ENCODE results near the gene PLPP4. TPM values are rescaled to one million over a fixed set of nuclear protein-coding genes. Genes with fewer than 3 reads are reported as not detected.

PLPP4 gene
- polyA plus RNA-seq, 3 donors: not detected

DNA sequence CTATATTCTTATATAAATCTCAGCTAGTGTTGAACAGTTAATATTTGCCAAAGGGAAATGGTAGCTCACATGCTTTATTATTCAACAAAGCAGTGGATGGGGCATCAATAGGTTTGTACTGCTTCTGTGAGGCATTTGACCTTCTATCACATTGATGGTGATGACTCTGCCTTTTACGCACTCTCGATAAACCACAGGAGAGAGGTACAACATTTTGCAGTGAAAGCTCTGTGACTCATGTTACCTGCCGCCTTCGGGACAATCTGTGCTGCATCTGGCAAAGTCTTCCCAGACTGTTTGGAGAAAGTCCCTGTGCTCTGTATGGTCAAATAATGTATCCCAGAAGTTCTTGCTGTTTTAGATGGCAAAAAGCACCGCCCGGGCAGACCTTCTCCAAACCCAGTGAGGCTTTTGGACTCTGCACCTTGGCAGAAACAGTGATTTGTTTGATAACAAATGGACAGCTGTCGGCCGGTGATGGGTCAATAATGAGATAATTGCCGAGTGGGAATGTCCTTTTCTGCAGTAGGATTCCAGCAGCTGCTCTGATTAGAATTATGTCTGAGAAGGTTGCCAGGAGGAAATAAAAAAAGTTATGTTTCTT, 61.0 kb downstream of the PLPP4 start:
- no peak overlapping the region for H2AFZ ChIP-seq (ENCODE audit: insufficient read depth, low read depth, low read length, poor library complexity, severe bottlenecking)
- no peaks in the 10 kb centered on the region for H3K9me3 ChIP-seq (replicated peaks in 1 of 2; ENCODE audit: control insufficient read depth in 1 of 2, insufficient read depth in 1 of 2, low read length in 2 of 2)
- H3K9me3 Mint-ChIP-seq: peaks cover 0 to 2% (median 0%) of the 10 kb centered on the region in 7 donors
- no peak overlapping the region for H3K9ac ChIP-seq (ENCODE audit: insufficient read depth, low read length, poor library complexity, severe bottlenecking)
- no peaks in the 10 kb centered on the region for H3K79me2 ChIP-seq (ENCODE audit: insufficient read depth, low read length)
- H3K4me3 ChIP-seq (replicated peaks in 1 of 3; ENCODE audit: low read depth in 2 of 3, low read length in 3 of 3): no peak overlapping the region
- H3K27ac Mint-ChIP-seq: no peak overlapping the region
- intact Hi-C loops (cut with micrococcal nuclease): no loop called here
- DNase-seq: no peak
- H3K4me2 ChIP-seq (replicated peaks; ENCODE audit: extremely low read depth, low read length, poor library complexity, severe bottlenecking): no peak overlapping the region
- H3K27me3 Mint-ChIP-seq (ENCODE audit: low read depth in 3 of 3): peaks cover 0 to 5% (median 0%) of the 10 kb centered on the region in 3 donors
- H3K27ac ChIP-seq (ENCODE audit: low read depth in 1 of 2, low read length in 2 of 2): no peak overlapping the region
- 89% methylated on average over 9 of the region's 9 CpGs for WGBS (ENCODE audit: insufficient coverage)
- H3K4me1 Mint-ChIP-seq: no peaks in the 10 kb centered on the region
- TF ChIP-seq, protein P1, sequence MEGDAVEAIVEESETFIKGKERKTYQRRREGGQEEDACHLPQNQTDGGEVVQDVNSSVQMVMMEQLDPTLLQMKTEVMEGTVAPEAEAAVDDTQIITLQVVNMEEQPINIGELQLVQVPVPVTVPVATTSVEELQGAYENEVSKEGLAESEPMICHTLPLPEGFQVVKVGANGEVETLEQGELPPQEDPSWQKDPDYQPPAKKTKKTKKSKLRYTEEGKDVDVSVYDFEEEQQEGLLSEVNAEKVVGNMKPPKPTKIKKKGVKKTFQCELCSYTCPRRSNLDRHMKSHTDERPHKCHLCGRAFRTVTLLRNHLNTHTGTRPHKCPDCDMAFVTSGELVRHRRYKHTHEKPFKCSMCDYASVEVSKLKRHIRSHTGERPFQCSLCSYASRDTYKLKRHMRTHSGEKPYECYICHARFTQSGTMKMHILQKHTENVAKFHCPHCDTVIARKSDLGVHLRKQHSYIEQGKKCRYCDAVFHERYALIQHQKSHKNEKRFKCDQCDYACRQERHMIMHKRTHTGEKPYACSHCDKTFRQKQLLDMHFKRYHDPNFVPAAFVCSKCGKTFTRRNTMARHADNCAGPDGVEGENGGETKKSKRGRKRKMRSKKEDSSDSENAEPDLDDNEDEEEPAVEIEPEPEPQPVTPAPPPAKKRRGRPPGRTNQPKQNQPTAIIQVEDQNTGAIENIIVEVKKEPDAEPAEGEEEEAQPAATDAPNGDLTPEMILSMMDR (IDR thresholded peaks at IDR 0.05): no peak
- H4K20me1 ChIP-seq (ENCODE audit: insufficient read depth, low read length): no peaks in the 10 kb centered on the region
- H3K4me3 Mint-ChIP-seq: no peak overlapping the region
- H3K36me3 Mint-ChIP-seq: no peaks in the 10 kb centered on the region
- no peaks in the 10 kb centered on the region for H3K4me1 ChIP-seq (ENCODE audit: control insufficient read depth in 1 of 2, insufficient read depth in 2 of 2, low read length in 2 of 2)
- no peaks in the 10 kb centered on the region for H3K27me3 ChIP-seq (ENCODE audit: control insufficient read depth in 2 of 2, insufficient read depth in 2 of 2, low read length in 2 of 2)
- no peaks in the 10 kb centered on the region for H3K36me3 ChIP-seq (replicated peaks in 1 of 2; ENCODE audit: control insufficient read depth in 1 of 2, insufficient read depth in 2 of 2, low read length in 2 of 2)

DNA sequence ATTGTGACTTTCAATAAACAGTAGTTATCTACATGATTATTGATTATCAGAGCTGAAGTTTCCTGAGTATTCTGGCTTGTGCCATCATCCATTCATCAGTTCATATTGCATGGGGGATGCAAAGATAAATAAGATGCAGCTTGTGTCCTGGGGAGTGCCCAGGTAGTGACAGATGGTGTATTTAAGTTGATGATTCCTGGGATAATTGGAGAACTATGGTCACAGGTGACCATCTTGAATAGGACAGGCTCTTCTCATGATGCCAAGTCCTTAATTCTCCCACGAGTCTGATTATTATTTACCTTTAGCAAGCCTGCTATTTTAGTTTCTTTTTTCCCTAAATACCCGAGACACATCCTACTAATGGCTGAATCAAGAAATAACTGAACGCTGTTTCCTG, 64.9 kb downstream of the PLPP4 start:
- Histone ChIP-seq H3K9ac (ENCODE audit: insufficient read depth, low read length, poor library complexity, severe bottlenecking) (no peak overlapping the region), H3K4me2 (replicated peaks; ENCODE audit: extremely low read depth, low read length, poor library complexity, severe bottlenecking) (no peak overlapping the region), H4K20me1 (ENCODE audit: insufficient read depth, low read length) (no peaks in the 10 kb centered on the region), H3K27ac (ENCODE audit: low read depth in 1 of 2, low read length in 2 of 2) (no peak overlapping the region), H3K27me3 (ENCODE audit: control insufficient read depth in 2 of 2, insufficient read depth in 2 of 2, low read length in 2 of 2) (no peaks in the 10 kb centered on the region), H3K36me3 (replicated peaks in 1 of 2; ENCODE audit: control insufficient read depth in 1 of 2, insufficient read depth in 2 of 2, low read length in 2 of 2) (no peaks in the 10 kb centered on the region), H2AFZ (ENCODE audit: insufficient read depth, low read depth, low read length, poor library complexity, severe bottlenecking) (no peak overlapping the region), H3K4me3 (replicated peaks in 1 of 3; ENCODE audit: low read depth in 2 of 3, low read length in 3 of 3) (no peak overlapping the region), H3K9me3 (replicated peaks in 1 of 2; ENCODE audit: control insufficient read depth in 1 of 2, insufficient read depth in 1 of 2, low read length in 2 of 2) (no peaks in the 10 kb centered on the region), H3K79me2 (ENCODE audit: insufficient read depth, low read length) (no peaks in the 10 kb centered on the region), H3K4me1 (ENCODE audit: control insufficient read depth in 1 of 2, insufficient read depth in 2 of 2, low read length in 2 of 2) (no peaks in the 10 kb centered on the region)
- intact Hi-C loops (cut with micrococcal nuclease): no loop called here
- H3K4me3 Mint-ChIP-seq: no peak overlapping the region
- peaks cover 1 to 5% (median 4%) of the 10 kb centered on the region in 3 donors for H3K27me3 Mint-ChIP-seq (ENCODE audit: low read depth in 3 of 3)
- peaks cover 0 to 2% (median 0%) of the 10 kb centered on the region in 7 donors for H3K9me3 Mint-ChIP-seq
- TF ChIP-seq, protein P1 (IDR thresholded peaks at IDR 0.05): no peak
- no peaks in the 10 kb centered on the region for H3K36me3 Mint-ChIP-seq
- H3K4me1 Mint-ChIP-seq: no peaks in the 10 kb centered on the region
- H3K27ac Mint-ChIP-seq: no peak overlapping the region
- WGBS (ENCODE audit: insufficient coverage): 50% methylated on average over 1 of the region's 3 CpGs
- no peak for DNase-seq

All from CD14-positive monocyte (primary cell).